Stimulated activated CD8-positive, alpha-beta memory T cell treated with anti-CD3 and anti-CD28 coated beads, Interleukin-15, amount 100 ng/mL, for 1 hour (primary cell): ENCODE data around the gene SPON2.
"Not testable (repeated sequence)": the region's sequence is repeated elsewhere in the genome, so short reads cannot be mapped to it uniquely, and the experiment has no call there.

ENCODE experiments used
- DNase-seq: peaks from one replicate; pipeline ENCODE4 v3.0.0-alpha.2; 2020; ENCODE audit warnings: low read depth

Gene SPON2

GRCh38 chr4:1151541-1151940, 20.8 kb downstream of the SPON2 start:
- no peak for DNase-seq

GRCh38 chr4:1150875-1151274, 21.5 kb downstream of the SPON2 start:
- DNase-seq = no peak

- no peak for DNase-seq
These were observed 32.5 kb downstream of the SPON2 start for GRCh38 chr4:1139860-1140259.

GRCh38 chr4:1137850-1138249, 34.5 kb downstream of the SPON2 start:
- no peak for DNase-seq

- DNase-seq = no peak
These were observed 35.2 kb downstream of the SPON2 start for GRCh38 chr4:1137063-1137776.

GRCh38 chr4:1136048-1136447, 36.3 kb downstream of the SPON2 start:
- no peak for DNase-seq

- DNase-seq = no peak
These were observed 39.4 kb downstream of the SPON2 start for GRCh38 chr4:1133033-1133432.

- peak; percentile 57 for DNase-seq
These were observed 41.8 kb downstream of the SPON2 start for GRCh38 chr4:1130316-1131186.

- DNase-seq = no peak
These were observed 45.9 kb downstream of the SPON2 start for GRCh38 chr4:1126506-1126905.

GRCh38 chr4:1125466-1125865, 46.9 kb downstream of the SPON2 start:
- not testable (repeated sequence) for DNase-seq

GRCh38 chr4:1124818-1125217, 47.6 kb downstream of the SPON2 start:
- DNase-seq = no peak

GRCh38 chr4:1122505-1122904, 49.9 kb downstream of the SPON2 start:
- DNase-seq = no peak
